Cardiac fibroblast (primary cell): ENCODE data around the gene RANBP9.

Source experiments
- DNase-seq, 2 donors: peaks; one replicate each; pipeline versions ENCODE4 v3.0.0 to v3.0.0-alpha.2; 2010; ENCODE audit warnings: low read depth in 2 of 2
- H3K4me3 ChIP-seq, 2 donors: replicated peaks in 1 of 2; 1 replicate in 1 of 2; 2 replicates in 1 of 2; pipeline ENCODE4 v1.5.1; 2011; ENCODE audit warnings: low read depth in 2 of 2, low read length in 2 of 2, mild to moderate bottlenecking in 2 of 2, moderate library complexity in 1 of 2
- TF ChIP-seq, protein P1 (sequence below): IDR thresholded peaks from one replicate; pipeline ENCODE4 v1.5.1; 2011; ENCODE audit warnings: low read depth, mild to moderate bottlenecking, low read length, inconsistent platforms

RANBP9 gene

GRCh38 chr6:13613029-13613594, 98.5 kb downstream of the RANBP9 start:
- TF ChIP-seq, protein P1, sequence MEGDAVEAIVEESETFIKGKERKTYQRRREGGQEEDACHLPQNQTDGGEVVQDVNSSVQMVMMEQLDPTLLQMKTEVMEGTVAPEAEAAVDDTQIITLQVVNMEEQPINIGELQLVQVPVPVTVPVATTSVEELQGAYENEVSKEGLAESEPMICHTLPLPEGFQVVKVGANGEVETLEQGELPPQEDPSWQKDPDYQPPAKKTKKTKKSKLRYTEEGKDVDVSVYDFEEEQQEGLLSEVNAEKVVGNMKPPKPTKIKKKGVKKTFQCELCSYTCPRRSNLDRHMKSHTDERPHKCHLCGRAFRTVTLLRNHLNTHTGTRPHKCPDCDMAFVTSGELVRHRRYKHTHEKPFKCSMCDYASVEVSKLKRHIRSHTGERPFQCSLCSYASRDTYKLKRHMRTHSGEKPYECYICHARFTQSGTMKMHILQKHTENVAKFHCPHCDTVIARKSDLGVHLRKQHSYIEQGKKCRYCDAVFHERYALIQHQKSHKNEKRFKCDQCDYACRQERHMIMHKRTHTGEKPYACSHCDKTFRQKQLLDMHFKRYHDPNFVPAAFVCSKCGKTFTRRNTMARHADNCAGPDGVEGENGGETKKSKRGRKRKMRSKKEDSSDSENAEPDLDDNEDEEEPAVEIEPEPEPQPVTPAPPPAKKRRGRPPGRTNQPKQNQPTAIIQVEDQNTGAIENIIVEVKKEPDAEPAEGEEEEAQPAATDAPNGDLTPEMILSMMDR, result no peak
- no peak overlapping the region for H3K4me3 ChIP-seq
- DNase-seq, result no peak

GRCh38 chr6:13611715-13612114, 99.9 kb downstream of the RANBP9 start:
- H3K4me3 ChIP-seq, result no peak overlapping the region
- TF ChIP-seq, protein P1, result no peak
- peak in 1 of 2 donors; percentile 11 for DNase-seq

DNA sequence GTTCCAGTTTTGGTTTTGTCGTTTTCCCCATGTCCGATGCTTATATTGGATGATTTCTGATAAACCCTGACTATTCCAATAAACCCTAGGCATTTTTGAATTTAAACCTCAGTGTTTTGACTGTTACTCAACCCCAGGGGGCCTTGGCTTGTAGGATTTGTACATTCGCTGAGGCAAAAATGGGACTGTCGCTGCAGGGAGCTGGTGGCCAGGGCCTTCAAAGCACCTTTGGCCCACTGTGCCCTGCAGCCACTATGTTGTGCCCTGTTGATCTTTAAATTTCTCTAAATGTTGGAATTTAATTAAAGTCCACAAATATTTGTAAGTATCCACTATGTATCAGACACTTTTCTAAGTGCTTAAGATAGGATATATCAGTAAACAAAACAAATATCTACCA, 106.0 kb downstream of the RANBP9 start:
- DNase-seq, result no peak
- no peak overlapping the region for H3K4me3 ChIP-seq
- TF ChIP-seq, protein P1, result no peak

DNA sequence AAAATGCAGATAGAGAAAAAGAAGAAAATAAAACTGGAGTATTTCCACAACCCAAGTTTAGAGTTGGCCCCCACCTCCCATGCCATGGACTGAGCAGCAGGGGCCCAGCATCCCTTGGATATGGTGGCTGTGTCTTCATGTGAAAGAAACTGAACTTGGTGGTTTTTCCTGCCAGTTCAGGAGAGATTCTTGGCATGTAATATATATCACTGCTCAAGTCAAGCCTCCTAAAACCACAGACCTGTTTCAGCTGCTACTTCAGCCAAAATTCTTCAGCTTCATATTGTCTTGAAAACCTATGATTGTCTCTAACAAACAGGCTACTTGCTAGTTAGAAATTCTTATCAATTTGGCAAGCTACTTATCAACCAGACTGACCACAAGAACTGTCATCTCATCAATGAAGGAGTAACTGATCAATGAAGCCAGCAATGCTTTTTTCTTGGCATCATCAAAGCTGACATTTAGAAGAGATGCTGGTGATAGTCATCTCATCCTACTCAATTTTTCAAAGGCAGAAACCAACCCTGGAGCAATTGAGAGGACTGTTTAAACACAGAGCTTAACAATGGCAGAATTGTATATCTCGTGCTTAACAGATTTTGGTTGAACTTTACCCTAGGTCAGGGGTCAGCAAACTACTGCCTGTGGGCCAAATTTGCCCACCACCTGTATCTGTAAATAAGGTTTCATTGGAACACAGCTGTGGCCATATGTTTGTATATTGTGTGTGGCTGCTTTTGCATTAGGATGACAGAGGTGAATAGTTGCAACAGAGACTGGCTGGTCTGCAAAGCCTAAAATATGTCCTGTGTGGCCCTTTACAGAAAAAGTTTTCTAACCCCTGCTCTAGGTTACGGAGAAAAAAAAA, 106.9 kb downstream of the RANBP9 start:
- peak in 1 of 2 donors; percentile 5 for DNase-seq
- no peak overlapping the region for H3K4me3 ChIP-seq
- TF ChIP-seq, protein P1, result no peak

GRCh38 chr6:13604135-13604534, 107.5 kb downstream of the RANBP9 start:
- TF ChIP-seq, protein P1, result no peak
- H3K4me3 ChIP-seq, result no peak overlapping the region
- DNase-seq, result no peak

GRCh38 chr6:13600036-13600435, 111.6 kb downstream of the RANBP9 start:
- TF ChIP-seq, protein P1, result no peak
- no peak for DNase-seq
- no peak overlapping the region for H3K4me3 ChIP-seq
